ENCODE results near the gene CROT.

Gene CROT

DNA sequence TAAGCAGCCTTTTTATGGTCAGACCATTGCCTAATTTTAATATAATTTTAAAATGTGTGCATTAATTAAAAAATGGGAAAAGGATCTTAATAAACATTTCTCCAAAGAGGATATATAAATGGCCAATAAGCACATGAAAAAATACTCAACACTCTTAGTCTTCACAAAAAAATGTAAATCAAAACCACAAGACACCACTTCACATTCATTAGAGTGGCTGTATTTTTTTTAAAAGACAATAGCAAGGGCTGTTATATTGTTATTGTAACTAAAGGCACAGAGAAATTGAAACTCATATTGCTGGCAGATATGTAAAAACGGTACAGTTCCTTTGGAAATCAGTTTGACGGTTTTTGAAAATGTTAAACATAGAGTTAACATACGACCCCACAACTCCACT lies 3.2 kb upstream of the CROT start:
- DNase-seq: no peak

DNA sequence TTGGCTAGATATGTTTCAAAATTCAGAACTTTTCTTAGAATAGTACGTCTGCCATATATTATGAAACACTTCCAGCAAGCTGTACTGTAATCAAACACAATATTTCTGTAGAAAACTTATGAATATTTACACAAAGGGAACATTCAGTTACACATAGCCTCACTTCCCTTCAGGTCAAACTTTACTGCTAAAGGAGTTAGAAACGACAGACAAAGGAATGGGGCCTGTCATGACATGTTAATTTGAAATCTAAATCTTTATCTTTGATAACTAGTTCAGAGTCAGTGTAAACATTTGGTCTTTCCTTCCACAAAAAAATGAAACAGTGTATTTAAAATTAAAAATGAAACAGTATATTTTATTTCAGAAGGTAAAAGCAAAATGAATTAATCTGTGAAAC lies 1.0 kb upstream of the CROT start:
- DNase-seq: no peak

DNA sequence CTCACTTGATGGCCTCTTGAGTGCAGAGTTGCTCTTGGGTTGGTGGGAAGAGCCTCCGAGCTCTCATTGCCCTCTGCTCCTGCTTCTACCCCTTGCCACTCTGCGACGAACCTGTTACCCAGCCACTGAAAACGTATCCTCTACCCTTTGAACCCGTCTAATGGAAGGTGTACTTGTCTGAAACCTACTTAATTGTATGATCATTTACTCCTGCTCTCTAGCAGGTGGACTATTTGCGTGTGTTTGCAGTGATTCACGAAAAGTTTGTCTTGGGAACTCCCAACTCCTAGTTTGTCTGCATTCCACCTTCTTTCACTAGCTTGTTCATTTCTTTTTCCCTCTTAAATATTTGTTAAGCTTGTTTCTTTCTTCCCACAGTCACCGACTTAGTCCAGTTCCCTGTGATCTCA lies 503 bp downstream of the CROT start:
- DNase-seq: peak; percentile 3

DNA sequence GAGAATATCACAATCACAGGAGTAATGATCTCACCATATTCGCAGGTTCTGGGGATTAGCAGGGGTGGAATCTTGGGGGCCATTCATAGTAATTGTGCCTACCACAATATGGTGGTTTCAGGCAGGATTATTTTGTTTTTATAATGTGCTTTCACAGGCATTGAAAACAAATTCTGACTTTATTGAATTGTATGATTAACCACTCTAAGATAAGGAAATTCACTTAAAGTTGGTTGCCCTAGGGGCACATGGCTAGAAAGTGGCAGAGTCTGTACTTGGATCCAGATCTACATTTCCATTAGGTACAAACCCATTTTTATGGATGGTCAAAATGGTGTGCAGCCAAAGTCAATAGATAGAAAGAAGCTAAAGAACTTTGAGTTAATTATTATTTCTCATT lies 1.7 kb downstream of the CROT start:
- no peak for DNase-seq

DNA sequence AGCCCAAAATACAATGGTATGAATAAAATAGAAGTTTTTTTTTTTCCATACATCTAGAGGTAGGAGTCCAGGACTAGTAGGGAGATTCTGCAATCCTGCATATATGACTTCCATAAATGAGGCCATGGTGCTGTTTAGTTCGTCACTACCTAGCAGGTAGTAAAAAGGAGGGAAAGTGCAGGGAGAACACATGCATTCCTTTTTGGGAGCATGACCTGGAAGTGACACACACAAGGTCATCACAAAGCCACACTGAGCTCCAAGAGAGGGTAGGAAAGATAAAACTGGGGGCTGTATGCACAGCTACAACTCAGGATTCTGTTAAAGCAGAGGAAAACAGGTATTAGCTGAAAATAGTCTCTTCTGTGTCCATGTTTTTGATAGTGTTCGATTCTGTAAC lies 2.2 kb downstream of the CROT start:
- no peak for DNase-seq

DNA sequence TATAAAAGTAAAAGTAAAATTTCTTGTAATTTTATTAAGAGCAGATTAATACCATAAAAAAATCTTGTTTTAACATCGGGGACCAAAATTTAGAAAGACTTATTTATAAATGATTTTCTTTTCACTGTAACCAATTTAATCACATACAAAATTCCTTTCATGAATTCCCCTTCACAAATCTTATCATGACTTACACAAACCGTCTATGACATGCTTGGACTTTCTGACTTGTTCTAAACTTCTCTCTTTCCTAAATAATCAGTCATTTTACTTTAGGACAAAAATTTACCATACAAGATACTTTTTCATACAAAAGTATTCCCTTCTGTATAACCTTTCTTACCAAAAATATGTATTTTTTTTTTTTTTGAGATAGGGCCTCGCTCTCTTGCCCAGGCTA lies 9.3 kb downstream of the CROT start:
- no peak for DNase-seq

DNA sequence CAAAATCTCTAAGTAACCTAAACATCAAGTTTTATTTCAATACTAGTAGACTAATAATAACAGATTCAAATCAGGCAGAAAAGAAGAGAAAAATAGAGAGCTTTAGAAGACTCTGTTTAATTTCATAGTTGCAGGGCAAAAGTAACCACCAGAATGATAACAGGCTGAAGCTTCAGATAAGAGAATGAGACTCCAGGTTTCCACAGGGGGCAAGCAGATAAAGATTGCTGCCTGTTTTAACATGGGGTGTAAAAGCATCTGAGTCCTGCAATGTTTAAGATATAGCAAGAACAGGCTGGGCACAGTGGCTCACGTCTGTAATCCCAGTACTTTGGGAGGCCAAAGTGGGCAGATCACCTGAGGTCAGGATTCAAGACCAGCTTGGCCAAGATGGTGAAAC lies 11.0 kb downstream of the CROT start:
- DNase-seq: no peak

DNA sequence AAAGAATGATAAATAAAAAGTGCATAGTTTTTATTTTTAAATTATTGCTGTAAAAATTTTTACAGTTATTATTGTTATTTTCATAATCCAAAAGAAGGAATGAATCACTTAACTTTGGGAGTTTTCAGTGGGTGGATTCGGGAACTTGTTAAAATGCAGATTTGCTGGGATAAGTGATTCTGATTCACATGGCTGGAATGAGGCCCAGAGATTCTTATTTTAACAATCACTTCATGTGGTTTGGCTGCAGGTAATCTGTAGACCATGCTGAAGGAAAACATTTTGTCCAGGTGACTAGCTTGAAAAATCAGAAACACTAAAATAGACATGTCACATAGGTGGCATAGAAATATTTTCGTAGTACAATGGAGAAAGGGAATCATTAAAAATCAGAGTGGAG lies 13.9 kb downstream of the CROT start:
- no peak for DNase-seq

DNA sequence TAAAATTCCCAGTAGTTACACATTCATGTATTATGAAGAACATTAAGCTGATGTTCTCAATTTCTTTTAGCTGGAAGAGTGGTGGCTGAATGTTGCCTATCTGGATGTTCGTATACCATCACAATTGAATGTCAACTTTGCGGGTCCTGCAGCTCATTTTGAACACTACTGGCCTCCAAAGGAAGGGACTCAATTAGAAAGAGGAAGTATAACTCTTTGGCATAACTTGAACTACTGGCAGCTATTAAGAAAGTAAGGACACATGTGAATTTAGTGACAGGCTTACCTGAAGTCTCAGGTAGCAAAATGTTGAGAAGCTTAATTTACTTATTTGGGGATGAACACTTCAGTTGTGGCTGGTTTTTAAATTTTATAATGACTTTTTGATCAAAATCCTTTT lies 15.9 kb downstream of the CROT start:
- no peak for DNase-seq

DNA sequence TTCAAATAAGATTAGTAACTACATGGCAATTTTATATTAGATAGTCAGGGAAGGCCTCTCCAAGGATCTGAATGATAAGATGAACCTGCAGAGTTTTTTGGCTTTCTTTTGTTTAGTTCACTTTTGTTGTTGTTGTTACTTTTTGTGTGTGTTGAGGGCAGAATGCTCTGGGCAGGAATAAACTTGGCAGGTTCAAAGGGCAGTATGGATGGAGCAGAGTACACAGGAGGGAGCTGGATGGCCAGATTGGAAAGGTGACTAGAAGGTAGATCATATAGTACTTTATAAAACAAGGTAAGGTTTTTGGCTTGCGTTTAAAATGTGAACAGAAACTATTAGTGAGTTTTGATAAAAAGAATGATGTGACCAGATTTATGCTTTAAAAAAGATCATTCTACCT lies 17.9 kb downstream of the CROT start:
- DNase-seq: no peak

DNA sequence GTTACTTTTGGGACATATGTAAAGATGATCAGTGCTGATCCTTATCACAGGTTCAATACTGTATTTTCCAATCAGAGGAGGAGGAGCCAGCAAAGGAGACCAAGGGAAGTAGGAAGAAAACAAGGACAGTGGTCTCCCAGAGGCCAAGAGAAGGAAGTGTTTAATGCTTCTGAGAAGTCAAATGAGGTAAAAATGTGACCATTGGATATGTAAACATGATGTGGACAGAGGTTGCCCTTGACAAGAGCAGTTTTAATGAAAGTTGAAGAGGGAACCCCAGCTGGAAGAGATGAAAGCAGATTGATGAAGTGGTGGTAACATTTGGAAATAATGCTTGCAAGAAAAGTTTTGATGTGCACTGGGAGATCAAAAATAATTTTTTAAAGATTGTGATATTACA lies 18.8 kb downstream of the CROT start:
- DNase-seq: no peak

DNA sequence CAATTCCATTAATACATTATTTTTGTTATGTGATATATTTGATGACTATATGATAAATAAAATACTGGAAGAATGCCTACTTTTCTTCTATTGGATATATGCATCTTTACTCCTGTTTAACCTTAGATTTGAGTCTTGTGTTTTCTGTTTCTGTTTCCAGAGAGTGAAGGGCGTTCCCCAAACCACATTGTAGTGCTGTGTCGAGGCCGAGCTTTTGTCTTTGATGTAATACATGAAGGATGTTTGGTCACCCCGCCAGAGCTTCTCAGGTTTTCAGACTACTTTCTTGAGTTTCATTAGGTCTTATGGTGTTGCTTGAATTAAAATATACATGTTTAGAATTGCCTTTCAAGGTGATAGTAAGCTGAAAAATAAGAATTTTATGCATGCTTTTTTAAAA lies 23.8 kb downstream of the CROT start:
- DNase-seq: no peak

DNA sequence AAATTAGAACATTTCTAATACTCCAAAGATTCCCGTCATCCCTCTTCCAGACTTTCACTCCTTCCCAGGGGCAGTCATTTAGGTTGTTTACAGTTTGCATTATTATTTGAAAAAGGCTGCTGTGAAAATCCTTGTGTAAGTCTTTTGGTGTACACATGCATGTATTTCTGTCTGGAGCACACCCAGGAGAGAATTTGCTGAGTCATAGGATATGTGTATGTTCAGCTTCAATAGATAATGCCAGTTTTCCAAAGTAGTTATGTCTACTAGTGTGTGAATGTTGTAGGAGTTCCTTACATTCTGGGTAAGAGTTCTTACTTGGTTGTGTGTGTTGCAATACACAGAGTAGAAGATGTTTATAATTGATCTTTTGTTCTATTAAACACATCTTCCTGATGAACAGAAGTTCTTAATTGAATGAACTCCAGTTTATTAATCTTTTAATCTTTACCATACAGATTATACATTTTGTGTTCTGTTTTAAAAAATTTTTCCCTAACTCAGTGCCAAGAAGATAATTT lies 25.3 kb downstream of the CROT start:
- no peak for DNase-seq

DNA sequence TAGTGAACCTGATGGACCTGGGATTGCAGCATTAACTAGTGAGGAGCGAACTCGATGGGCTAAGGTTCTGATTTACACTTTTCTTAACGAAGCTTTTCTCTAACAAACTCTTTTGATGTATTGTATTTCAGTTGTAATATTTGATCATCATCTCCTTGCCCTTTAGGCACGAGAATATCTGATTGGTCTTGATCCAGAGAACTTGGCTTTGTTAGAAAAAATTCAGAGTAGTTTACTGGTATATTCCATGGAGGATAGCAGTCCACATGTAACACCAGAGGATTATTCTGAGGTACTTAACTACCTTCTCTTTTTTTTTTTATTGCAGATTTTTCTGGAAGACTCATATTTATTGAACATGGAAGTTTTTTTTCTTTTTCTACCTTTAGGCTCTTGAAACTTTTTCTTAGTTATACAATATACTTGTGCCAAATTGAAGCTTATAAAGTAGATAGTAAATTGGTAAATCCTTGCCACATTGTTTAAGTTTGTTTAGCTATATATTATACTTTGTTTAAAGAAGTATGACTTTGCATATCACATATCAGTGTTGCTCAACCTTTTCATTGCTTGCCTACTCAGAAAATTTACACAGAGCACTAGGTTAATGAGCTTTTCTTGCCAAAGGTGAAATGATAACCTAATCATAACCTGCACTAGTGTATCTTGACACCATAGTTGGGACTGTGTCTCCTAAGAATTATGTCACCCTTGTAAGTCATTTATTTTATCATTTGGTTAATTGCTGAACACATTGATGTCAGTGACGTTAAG lies 30.4 kb downstream of the CROT start:
- no peak for DNase-seq

DNA sequence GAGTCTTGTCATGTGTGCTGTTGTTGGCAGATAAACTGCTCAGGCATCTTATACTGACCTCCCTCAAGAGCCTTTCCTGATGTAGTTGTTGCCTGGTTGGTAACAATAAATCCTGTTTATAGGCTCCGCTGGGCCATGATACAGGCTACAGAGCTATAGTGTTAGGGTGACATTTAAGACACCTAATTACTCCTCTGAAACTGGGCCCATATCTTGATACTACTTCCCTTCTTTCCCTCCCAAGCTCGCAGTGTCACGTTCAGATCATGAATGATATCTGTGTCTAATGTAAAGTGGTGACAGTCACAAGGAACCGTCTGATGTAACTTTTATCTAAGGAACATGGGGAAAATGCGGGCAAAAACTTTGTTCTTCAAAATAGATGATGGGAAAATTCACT lies 35.4 kb downstream of the CROT start:
- no peak for DNase-seq

DNA sequence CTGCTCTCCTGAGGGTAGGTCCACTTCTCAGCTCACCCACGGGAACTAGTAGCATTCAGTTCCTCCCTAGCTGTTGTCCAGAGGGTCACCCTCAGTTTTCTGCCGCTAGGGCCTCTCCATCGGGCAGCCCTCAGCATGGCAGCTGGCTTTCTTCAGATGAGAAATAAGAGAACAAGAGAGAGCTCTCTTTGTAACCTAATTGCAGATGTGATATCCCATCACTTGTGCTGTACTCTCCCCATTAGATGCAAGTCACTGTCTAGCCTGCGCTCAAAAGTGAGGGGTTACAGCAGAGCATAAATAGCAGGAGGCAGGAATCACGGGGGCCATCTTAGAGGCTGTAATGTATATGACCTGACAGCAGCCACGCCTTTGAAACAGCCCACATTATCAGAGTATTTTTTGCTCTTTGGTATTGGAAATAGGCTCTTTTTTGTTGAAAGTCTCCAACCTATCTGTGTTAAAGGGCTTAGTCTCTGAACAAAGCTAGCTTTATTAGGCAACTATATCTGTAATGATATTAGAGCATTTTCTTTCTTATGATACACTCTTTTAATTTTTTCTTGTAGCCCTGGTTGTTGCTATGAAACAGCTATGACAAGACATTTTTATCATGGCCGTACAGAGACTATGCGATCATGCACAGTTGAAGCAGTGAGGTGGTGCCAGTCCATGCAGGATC lies 45.7 kb downstream of the CROT start:
- DNase-seq: no peak

DNA sequence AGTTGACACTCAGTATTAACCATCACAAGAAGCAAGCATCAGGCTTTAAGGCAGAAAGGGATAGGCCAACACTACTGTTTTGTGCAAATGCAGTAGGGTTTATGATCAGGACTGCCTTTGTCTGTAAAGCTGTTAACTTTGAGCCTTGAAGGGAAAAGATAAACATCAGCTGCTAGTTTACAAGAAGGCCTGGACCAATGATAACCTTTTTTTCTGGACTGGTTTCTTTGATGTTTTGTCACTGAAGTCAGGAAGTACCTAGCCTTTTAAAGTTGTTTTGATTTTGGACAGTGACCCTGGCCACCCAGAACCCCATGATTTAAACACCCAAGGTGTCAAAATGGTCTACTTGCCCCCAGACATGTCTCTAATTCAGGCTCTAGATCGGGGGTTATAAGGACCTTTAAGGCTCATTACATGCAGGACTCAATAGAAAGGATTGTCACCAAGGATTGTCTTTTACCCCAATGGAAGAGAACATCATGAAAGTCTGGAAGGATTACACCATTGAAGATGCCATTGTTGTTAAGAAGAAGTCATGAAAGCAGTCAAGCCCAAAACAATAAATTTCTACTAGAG lies 50.1 kb downstream of the CROT start:
- DNase-seq: no peak

DNA sequence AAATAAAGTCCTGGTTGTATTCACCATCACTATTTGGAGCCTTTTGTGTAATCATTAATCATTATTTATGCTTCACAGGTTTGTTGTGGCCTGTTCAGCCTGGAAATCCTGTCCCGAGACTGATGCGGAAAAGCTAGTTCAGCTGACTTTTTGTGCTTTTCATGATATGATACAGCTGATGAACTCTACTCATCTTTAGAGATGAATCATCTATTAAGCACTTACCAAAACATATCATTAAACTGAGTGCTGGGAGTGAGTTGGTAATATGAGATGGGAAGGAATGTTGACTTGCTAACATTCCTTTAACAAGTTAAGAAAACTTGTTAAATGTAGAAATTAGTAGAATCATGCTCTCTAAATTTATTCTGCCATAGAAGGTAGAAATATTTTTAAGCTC lies 53.0 kb downstream of the CROT start:
- no peak for DNase-seq

DNA sequence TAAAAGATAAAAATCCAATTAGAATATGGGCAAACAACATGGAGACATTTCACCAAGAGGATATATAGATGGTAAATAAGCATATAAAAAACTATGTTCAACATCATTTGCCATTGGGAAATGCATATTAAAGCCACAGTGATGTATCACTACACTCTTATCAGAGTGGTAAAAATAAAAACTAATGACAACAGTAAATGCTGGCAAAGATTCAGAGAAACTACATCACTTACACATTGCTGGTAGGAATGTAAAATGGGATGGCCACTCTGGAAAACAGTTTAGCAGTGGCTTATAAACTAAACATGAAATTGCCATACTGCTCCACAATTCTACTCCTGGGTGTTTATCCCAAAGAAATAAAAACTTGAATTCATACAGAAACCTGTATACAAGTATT lies 59.2 kb downstream of the CROT start:
- no peak for DNase-seq

DNA sequence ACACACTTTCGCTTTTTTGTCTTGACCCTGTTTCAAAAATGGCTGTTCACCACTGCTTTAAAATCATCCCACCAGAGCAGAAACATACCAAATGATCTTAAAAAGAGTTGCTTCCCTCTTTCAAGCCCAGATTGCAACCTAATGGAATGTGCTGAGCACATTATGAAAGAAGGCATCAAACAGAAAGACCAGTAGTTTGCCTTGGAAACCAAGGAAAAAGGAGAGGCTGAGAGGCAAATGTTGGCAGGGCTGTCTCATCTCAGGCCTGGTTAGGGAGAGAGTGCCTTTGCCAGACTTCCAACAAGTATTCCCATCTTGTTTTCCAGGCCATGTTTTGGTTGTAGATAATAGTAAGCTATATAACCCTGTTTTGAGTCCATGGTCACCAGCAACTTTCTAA lies 65.7 kb downstream of the CROT start:
- DNase-seq: no peak

DNA sequence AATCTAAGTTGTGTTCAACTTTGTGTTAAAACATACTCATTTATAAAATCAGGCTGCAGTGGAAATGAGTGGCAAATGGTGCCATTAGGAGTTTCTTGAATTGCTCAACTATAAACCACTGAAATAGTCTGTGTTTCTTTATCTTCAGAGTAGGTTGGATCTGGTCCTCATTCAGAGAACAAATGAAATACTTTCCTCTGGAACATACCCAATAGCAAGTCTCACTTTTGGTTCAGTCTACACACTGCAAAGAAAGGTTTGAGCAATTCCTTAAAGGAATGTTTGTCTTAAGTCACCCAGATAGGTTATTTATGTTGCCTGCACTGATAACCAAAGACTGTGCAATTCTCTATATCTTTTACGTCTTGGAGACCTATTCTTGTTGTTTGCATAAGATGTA lies 67.6 kb downstream of the CROT start:
- DNase-seq: no peak

DNA sequence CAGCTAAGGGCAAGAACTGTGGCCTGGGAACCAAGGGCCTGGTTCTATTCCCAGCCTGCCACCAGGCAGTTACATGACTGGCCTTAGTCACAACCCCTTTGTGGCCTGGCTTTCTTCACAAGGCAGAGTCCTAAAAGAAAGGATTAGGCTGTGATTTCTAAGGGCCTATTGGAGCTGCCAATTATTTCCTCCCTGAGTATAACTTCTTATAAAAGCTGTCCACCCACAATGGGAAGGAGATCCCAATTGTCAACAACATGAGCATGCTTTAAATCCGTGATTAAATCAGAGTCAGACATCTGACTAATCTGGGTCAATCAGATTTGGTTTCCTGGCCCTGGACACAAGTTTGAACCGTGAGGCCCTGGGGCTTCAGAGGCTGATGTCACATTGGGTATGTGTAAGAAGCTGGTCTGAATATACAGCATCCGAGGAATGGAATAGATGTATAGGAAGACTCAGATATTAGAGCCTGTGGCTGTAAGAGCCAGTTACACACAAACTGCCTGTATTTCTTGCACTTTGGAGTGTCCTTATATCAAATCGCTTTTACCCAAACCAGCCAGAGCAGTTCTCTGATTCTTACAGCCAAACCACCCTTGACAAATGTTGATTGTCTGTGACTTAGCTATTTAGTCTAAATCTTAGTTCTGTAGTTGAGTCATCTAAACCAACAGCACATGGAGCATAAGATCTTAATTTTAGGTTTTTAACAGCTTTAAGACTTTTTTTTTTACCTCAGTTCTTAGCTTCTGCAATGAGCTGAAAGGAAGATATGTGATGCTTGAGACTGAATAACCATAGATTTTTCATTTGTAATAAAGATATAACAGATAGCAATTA lies 68.7 kb downstream of the CROT start:
- no peak for DNase-seq

DNA sequence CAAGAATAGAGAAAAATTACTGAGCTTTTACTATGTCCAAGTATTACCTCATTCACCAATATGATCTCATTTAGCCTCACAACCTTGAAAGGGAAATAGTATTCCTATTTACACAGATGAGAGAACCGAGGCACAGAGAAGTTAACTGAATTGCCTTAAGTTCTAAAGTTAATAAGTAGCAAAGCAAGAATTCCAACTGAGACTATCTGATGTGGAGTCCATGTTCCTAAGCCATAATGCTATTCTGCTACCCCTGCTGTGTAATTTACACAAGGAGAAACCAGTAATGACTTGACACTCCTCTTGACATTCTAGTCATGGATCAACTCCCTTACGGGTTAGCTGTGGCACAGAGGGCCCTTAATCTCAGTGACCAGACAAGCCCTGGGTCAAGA lies 69.3 kb downstream of the CROT start:
- no peak for DNase-seq

Data from midbrain (tissue), 1 donor.